ENCODE results near the gene DEFB110.

Gene DEFB110

GRCh38 chr6:50021894-50022293 lies at the start of gene DEFB110:
DEFB110 (minus strand) TSS chr6:50021994; CDS start chr6:50021935, 59 bp downstream.
- ChIA-PET POLR2A (no interaction called here), CTCF (no interaction called here)
- TF ChIP-seq CTCF (IDR thresholded peaks at IDR 0.05; ENCODE audit: insufficient read depth, low read length, missing control alignments) = no peak
- DNase-seq (ENCODE audit: low read depth, low spot score) = no peak
- no peak within 1 kb of the TSS for H3K4me3 ChIP-seq (ENCODE audit: low read depth, low read length)

- TF ChIP-seq CTCF (IDR thresholded peaks at IDR 0.05; ENCODE audit: insufficient read depth, low read length, missing control alignments) = no peak
- POLR2A ChIA-PET = no interaction called here
- no peak for DNase-seq (ENCODE audit: low read depth, low spot score)
- no peak overlapping the region for H3K4me3 ChIP-seq (ENCODE audit: low read depth, low read length)
- CTCF ChIA-PET = no interaction called here
These were observed 48.3 kb upstream of the DEFB110 start for GRCh38 chr6:50070101-50070500.

GRCh38 chr6:50062051-50062450 lies 40.3 kb upstream of the DEFB110 start:
- DNase-seq (ENCODE audit: low read depth, low spot score) = no peak
- no peak for TF ChIP-seq CTCF (IDR thresholded peaks at IDR 0.05; ENCODE audit: insufficient read depth, low read length, missing control alignments)
- ChIA-PET CTCF (no interaction called here), POLR2A (no interaction called here)
- H3K4me3 ChIP-seq (ENCODE audit: low read depth, low read length) = no peak overlapping the region

- POLR2A ChIA-PET = no interaction called here
- DNase-seq (ENCODE audit: low read depth, low spot score) = no peak
- H3K4me3 ChIP-seq (ENCODE audit: low read depth, low read length) = no peak overlapping the region
- CTCF ChIA-PET = no interaction called here
- no peak for TF ChIP-seq CTCF (IDR thresholded peaks at IDR 0.05; ENCODE audit: insufficient read depth, low read length, missing control alignments)
These were observed 34.4 kb upstream of the DEFB110 start for GRCh38 chr6:50056242-50056641.

- no peak within 1 kb of the TSS for H3K4me3 ChIP-seq (ENCODE audit: low read depth, low read length)
- POLR2A ChIA-PET = no interaction called here
- DNase-seq (ENCODE audit: low read depth, low spot score) = no peak
- TF ChIP-seq CTCF (IDR thresholded peaks at IDR 0.05; ENCODE audit: insufficient read depth, low read length, missing control alignments) = no peak
- CTCF ChIA-PET = no interaction called here
These were observed 28.0 kb upstream of the DEFB110 start, which contains the start of gene DEFB112 for GRCh38 chr6:50049829-50050228. DEFB112 (minus strand) TSS chr6:50049929; CDS start chr6:50049869, 60 bp downstream.

- POLR2A ChIA-PET = no interaction called here
- no peak for TF ChIP-seq CTCF (IDR thresholded peaks at IDR 0.05; ENCODE audit: insufficient read depth, low read length, missing control alignments)
- no peak for DNase-seq (ENCODE audit: low read depth, low spot score)
- CTCF ChIA-PET = no interaction called here
- no peak overlapping the region for H3K4me3 ChIP-seq (ENCODE audit: low read depth, low read length)
These were observed 25.2 kb upstream of the DEFB110 start for GRCh38 chr6:50047026-50047425.

Data from AG04449 (cell line).